Astrocyte of the spinal cord (primary cell): ENCODE results near the gene DRAP1.

ENCODE experiments used
- DNase-seq: peaks from one replicate; pipeline ENCODE4 v3.0.0; 2011; ENCODE audit warnings: low read depth, low spot score
- H3K4me3 ChIP-seq: 2 replicates; pipeline ENCODE4 v1.5.1; 2011; ENCODE audit warnings: low read depth, mild to moderate bottlenecking, low read length, moderate library complexity
- CTCF ChIP-seq: IDR thresholded peaks from 2 replicates; pipeline ENCODE4 v1.5.1; 2012; ENCODE audit warnings: low read depth, mild to moderate bottlenecking, low read length, inconsistent platforms
- in situ Hi-C: cut with HindIII; loops from 2 replicates; pipeline ENCODE4 v1.10.0; 2017; ENCODE audit warnings: low sequenced_read_pairs

Gene DRAP1

DNA sequence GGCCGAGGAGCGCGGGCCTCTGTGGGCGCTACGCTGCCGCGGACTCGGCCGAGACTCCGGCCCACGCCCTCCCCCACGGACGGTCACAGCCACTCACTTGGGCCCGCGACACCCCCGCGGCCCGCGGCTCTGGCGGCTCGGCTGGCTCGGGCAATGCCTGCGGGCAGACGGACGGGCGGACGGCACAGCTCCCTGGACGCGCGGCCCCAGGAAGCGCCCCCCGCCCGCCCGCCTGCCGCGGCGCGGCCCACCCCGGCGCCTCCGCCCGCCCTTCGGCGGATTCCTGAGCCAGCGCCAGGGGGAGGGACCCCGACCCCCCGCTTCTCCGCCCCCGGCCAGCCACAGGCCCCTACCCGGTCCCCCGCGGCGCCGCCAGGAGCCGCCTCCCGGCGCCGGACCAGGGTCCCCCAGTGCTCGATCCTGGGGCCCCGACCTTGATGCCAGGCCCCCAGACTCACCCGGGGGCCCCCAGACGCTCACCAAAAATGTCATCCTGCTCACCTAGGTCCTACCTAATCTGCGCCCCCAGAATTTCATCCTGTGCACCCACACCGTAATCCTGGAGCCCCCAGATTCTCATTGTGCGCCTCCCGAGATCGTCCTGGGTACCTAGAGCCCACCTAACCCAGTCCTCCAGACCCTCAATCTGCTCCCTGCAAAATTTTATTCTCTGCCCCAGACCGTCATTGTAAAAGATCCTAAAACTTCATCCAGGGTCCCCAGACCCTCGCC is 46.5 kb upstream of the DRAP1 start, which contains the start of gene EFEMP2:
TSS of gene EFEMP2 (minus strand) at position 215 of the 732 bp plus-strand sequence. CDS start 446 bp downstream, outside the sequence.
- DNase-seq: peak; percentile 49
- in situ Hi-C loops: no loop called here

DNA sequence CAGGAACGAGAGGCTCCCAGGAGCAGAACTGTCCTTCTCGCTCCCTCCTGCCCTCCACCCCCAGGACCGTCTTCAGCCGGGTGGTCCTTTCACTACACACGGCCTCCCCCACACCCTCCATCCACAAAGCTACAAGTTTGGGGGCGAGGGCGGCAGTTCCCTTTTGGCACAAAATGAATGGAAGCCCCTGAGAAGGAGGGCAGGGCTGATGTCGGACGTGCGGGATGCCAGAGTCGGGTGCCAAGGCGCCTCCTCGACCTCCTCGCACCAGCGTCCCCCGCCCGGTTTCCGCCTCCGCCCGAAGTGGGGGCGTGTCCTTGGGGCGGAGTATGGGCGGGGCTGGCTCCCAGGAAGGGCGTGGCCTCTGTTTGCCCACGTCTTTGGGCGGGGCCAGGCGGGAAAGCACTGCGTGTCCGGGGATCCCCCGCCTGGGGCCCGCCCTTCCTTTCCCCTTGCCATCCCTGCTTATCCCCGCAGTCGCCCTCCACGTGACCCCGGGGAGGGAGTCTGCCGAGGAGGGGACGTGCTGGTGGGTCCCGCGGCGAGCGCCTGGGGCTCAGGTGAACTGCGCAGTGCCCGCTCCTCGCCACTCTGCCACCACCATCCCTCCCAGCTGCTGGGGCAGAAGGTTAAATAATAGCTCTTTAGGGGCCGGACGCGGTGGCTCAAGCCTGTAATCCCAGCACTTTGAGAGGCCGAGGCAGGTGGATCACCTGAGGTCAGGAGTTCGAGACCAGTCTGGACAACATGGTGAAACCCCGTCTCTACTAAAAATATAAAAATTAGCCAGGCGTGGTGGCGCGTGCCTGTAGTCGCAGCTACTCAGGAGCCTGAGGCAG is 45.7 kb upstream of the DRAP1 start:
- in situ Hi-C loops: no loop called here
- no peak for TF ChIP-seq CTCF
- peak; percentile 91 for DNase-seq
- H3K4me3 ChIP-seq: peak overlapping the region; percentile 65

More for the DNA sequence above, 46.5 kb upstream of the DRAP1 start, which contains the start of gene EFEMP2:
- peak within 1 kb of the TSS; percentile 65 for H3K4me3 ChIP-seq
- TF ChIP-seq CTCF: no peak

DNA sequence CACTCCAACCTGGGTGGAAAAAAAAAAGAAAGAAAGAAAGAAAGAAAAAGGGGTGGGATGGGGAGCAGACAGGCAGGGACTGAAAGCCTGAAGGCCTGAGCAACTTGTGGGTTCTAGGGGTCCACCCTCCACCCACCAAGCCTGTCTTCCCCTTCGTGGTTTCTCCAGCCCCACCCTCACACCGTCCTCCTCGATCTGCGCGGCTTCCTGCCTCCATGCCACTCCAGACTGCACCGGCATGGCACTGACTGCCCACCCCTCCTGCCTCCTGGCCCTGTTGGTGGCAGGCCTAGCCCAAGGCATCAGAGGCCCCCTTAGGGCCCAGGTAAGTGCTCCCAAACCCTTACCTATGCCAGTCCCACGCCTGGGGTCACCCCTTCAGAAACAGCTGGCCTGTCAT is 39.6 kb upstream of the DRAP1 start, which contains the start of gene CTSW:
TSS of gene CTSW (plus strand) at position 221 of the 400 bp plus-strand sequence. CDS start at position 239, 18 bp downstream.
- TF ChIP-seq CTCF: no peak
- no peak for DNase-seq
- in situ Hi-C loops: no loop called here
- no peak within 1 kb of the TSS for H3K4me3 ChIP-seq

DNA sequence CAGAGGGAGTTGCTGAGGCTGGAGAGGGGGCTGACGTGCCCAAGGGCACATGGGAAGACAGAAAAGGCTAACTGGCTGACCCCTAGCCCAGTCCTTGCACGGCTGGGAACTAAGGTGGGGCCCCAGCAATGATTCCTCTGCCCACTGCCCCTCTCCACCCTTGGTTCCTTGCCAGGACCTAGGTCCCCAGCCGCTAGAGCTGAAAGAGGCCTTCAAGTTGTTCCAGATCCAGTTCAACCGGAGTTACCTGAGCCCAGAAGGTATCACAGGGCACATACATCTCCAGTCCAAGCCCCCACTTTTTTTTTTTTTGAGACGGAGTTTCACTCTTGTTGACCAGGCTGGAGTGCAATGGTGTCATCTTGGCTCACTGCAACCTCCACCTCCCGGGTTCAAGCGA is 39.2 kb upstream of the DRAP1 start:
- no peak for DNase-seq
- TF ChIP-seq CTCF: no peak
- no peak overlapping the region for H3K4me3 ChIP-seq
- in situ Hi-C loops: no loop called here

- DNase-seq: no peak
- TF ChIP-seq CTCF: no peak
- no peak overlapping the region for H3K4me3 ChIP-seq
- in situ Hi-C loops: no loop called here
Observed at GRCh38 chr11:65880844-65881421, 38.3 kb upstream of the DRAP1 start.

DNA sequence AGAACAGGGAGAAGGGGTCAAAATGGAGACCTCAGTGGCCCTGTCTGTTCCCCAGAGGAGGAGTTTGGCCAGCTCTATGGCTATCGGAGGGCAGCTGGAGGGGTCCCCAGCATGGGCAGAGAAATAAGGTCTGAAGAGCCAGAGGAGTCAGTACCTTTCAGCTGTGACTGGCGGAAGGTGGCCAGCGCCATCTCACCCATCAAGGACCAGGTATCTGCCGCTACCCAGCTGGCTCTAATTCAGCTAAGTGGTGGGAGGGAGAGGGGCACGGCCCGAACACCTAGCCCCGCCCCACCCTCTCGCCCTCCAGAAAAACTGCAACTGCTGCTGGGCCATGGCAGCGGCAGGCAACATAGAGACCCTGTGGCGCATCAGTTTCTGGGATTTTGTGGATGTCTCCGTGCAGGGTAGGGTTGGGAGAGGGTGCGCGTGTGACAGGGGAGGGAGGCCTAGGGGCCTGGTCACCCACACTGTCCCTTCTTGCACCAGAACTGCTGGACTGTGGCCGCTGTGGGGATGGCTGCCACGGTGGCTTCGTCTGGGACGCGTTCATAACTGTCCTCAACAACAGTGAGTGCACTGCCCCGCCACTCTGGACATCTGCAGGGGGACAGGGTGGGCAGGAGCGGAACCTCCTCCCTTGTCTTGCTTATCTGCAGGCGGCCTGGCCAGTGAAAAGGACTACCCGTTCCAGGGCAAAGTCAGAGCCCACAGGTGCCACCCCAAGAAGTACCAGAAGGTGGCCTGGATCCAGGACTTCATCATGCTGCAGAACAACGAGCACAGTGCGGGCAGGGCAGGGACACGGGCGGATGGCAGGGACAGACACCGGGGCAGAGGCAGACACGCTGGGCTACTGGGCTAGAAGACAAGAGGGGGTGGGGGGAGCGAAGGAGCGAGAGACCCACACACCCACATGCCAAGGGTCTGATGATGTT is 36.8 kb upstream of the DRAP1 start:
- TF ChIP-seq CTCF: no peak
- DNase-seq: no peak
- in situ Hi-C loops: no loop called here

More for the DNA sequence above, 36.8 kb upstream of the DRAP1 start:
- no peak overlapping the region for H3K4me3 ChIP-seq
